ENCODE data around the gene ATP2A1. TPM values are rescaled to one million over a fixed set of nuclear protein-coding genes. Genes with fewer than 3 reads are reported as not detected.

The ATP2A1 gene
- total and polyA plus RNA-seq, 2 of the 8 experiments (the other 6 are each of a cell fraction or from before 2014, with no cell fraction given) = 1.7 to 2.4 TPM

DNA sequence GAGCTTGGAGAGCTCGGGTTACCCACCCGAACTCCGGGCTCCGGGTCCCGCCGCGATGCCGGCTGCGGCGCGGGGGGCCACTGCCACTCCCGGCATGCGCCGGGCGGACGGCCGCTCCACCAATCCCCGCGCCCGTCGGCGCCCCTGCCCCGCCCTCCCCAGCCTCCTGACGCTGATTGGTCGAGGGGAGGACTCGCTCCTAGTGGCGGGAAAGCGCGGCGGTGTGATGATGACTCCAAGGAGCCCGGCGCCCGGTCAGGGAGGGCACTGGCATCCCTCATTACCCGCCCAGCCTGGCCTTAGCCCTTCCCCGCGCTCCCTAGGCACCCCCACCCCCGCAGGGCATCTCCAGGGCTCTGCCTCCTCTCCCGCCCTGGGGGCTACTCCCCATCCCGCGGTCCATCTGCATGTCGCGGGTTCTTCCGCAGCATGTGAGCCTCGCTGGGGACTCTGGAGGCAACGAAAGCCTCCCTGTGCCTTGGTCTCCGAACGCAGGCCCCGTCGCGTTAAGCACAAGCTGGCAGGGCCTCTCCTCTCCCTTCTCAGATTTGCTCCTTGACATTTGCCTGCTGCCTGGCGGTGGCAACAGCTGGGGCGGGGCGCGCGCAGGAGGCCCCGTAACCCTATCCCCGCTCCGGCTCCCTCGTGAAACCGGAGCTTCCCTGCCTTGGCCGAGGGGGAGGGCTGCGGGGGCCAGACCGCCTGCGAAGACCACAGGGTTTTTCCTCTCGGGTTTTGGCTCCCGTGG, 1.7 kb downstream of the ATP2A1 start:
- H3K23me2 ChIP-seq (ENCODE audit: low read depth, low read length) = peaks cover 13% of the 10 kb centered on the region
- peak; percentile 67 to 89 for DNase-seq (ENCODE audit: low read depth in 1 of 2, low spot score in 2 of 2)
- no peak overlapping the region for H3K23ac ChIP-seq (ENCODE audit: insufficient read length)
- no peaks in the 10 kb centered on the region for H3K79me2 ChIP-seq (ENCODE audit: control insufficient read depth in 1 of 2, insufficient read depth in 2 of 2, low read length in 2 of 2)
- no peak overlapping the region for H3K14ac ChIP-seq (ENCODE audit: insufficient read length)
- no peak overlapping the region for H2BK120ac ChIP-seq (replicated peaks; ENCODE audit: low read depth, low read length)
- peak overlapping the region; percentile 71; the same call in 1 of the 2 replicates for H2BK5ac ChIP-seq (ENCODE audit: low read depth, low read length)
- H3K27me3 ChIP-seq (replicated peaks in 1 of 4; ENCODE audit: control insufficient read depth in 3 of 4, extremely low read depth in 1 of 4, insufficient read depth in 3 of 4, low read length in 3 of 4) = peaks cover 0 to 8% (median 7%) of the 10 kb centered on the region in 4 experiments; a peak in 2 of 7 replicates
- peak overlapping the region; percentile 97 for H3K18ac ChIP-seq (ENCODE audit: extremely low read depth, low read length)
- H2AFZ ChIP-seq (ENCODE audit: low read length) = peak overlapping the region; percentile 20; the same call in 1 of the 2 replicates
- H3K79me1 ChIP-seq (ENCODE audit: low read depth, low read length) = no peaks in the 10 kb centered on the region; the same call in none of the 2 replicates
- H2AK5ac ChIP-seq (ENCODE audit: low read depth, low read length) = no peak overlapping the region
- 2% methylated on average over 47 of the region's 66 CpGs; no CpG with 5 or more reads in 1 of the 2 experiments for WGBS, 2 experiments (ENCODE audit: extremely low coverage in 1 of 2, insufficient coverage in 1 of 2, insufficient read length in 1 of 2, insufficient replicate concordance in 2 of 2, low coverage in 1 of 2, low lambda C conversion rate in 2 of 2, missing lambda C conversion rate in 1 of 2)
- POLR2A ChIA-PET (ENCODE audit: partially characterized antibody) = interaction anchor here (0.7 to 13.3 kb wide), 18 partner anchors 9 to 94 kb away, joined by 3 to 164 read pairs (median 6); partner anchors contain the start of genes ATXN2L, NFATC2IP, SH2B1 and TUFM
- H3K4ac ChIP-seq (replicated peaks; ENCODE audit: insufficient read length, low read depth, low read length) = peak overlapping the region; percentile 70
- H3K4me3 ChIP-seq (ENCODE audit: extremely low read depth in 1 of 4, insufficient read depth in 2 of 4, low read depth in 3 of 4, low read length in 4 of 4) = peak overlapping the region; percentile 61 to 78 (median 68)
- peak overlapping the region; percentile 93 for H4K91ac ChIP-seq (replicated peaks; ENCODE audit: insufficient read length, low read length)
- H3K56ac ChIP-seq (replicated peaks; ENCODE audit: insufficient read length, low read depth, low read length) = peak overlapping the region; percentile 67
- H3K9me3 ChIP-seq (ENCODE audit: insufficient read depth in 2 of 2, low read depth in 1 of 2, low read length in 1 of 2) = no peaks in the 10 kb centered on the region
- CTCF ChIA-PET (ENCODE audit: partially characterized antibody) = interaction anchor here (0.9 to 2.7 kb wide), 4 partner anchors 32 to 64 kb away, joined by 3 to 18 read pairs (median 4); no protein-coding TSS in a partner anchor
- peaks cover 2% of the 10 kb centered on the region in 2 experiments for H4K20me1 ChIP-seq (replicated peaks in 1 of 2; ENCODE audit: control insufficient read depth in 1 of 2, insufficient read depth in 2 of 2, low read length in 2 of 2)
- peak overlapping the region; percentile 59; the same call in 1 of the 2 replicates for H3K27ac ChIP-seq (ENCODE audit: low read depth, low read length)
- H3K36me3 ChIP-seq (ENCODE audit: control insufficient read depth in 2 of 4, insufficient read depth in 4 of 4, low read length in 3 of 4) = no peaks in the 10 kb centered on the region
- H3K4me1 ChIP-seq (replicated peaks in 1 of 4; ENCODE audit: control insufficient read depth in 3 of 4, insufficient read depth in 4 of 4, low read length in 3 of 4) = peaks cover 0 to 41% (median 30%) of the 10 kb centered on the region in 4 experiments; a peak in 6 of 7 replicates
- H3K9ac ChIP-seq (replicated peaks in 1 of 4; ENCODE audit: extremely low read depth in 1 of 4, low read depth in 3 of 4, low read length in 3 of 4) = peak overlapping the region in 3 of 4 experiments; percentile 69 to 74 (median 74); a peak in 6 of 7 replicates
- peak overlapping the region; percentile 97; the same call in 1 of the 2 replicates for H4K8ac ChIP-seq (ENCODE audit: extremely low read depth, insufficient read depth, low read length)
- peak overlapping the region; percentile 72; the same call in 1 of the 2 replicates for H2BK15ac ChIP-seq (ENCODE audit: low read length)
- H4K5ac ChIP-seq (ENCODE audit: insufficient read length, low read depth, low read length) = peak overlapping the region; percentile 17
- H2BK12ac ChIP-seq (ENCODE audit: low read depth, low read length) = peak overlapping the region; percentile 98; the same call in 1 of the 2 replicates
- peak overlapping the region; percentile 78 to 84 for H3K4me2 ChIP-seq (ENCODE audit: insufficient read depth in 1 of 2, low read depth in 2 of 2, low read length in 2 of 2)
- H2BK20ac ChIP-seq (ENCODE audit: low read length) = peak overlapping the region; percentile 48; the same call in 1 of the 2 replicates
- no peak for FAIRE-seq
- TF ChIP-seq CHD2 (IDR thresholded peaks at IDR 0.05; ENCODE audit: low read length) = no peak
- TF ChIP-seq CREB1 (IDR thresholded peaks at IDR 0.05) = peak; percentile 20; the same call in 1 of the 2 replicates
- TF ChIP-seq CHD1 (IDR thresholded peaks at IDR 0.05; ENCODE audit: low read depth, low read length) = no peak
- TF ChIP-seq NRF1 (IDR thresholded peaks at IDR 0.05; ENCODE audit: low read depth, low read length) = no peak
- TF ChIP-seq PHF8 (conservative IDR thresholded peaks at IDR 0.05; ENCODE audit: low read depth, low read length) = peak; percentile 56; the same call in 1 of the 2 replicates
- TF ChIP-seq SIX5 (IDR thresholded peaks at IDR 0.05; ENCODE audit: low read depth, low read length) = no peak

All from H1 (cell line).